GM18526 (cell line): ENCODE data around the gene LYPLAL1.

Source experiments
- POLR2A ChIP-seq: IDR thresholded peaks from 3 replicates; pipeline ENCODE4 v1.6.1; 2011; ENCODE audit not compliant: insufficient read length; ENCODE audit errors: extremely low read depth

Gene LYPLAL1

GRCh38 chr1:219155135-219155534 is 18.5 kb upstream of the LYPLAL1 start:
- no peak for TF ChIP-seq POLR2A

GRCh38 chr1:219159946-219160645 is 13.6 kb upstream of the LYPLAL1 start:
- no peak for TF ChIP-seq POLR2A

GRCh38 chr1:219160967-219161366 is 12.7 kb upstream of the LYPLAL1 start:
- no peak for TF ChIP-seq POLR2A

GRCh38 chr1:219161371-219161770 is 12.3 kb upstream of the LYPLAL1 start:
- TF ChIP-seq POLR2A = no peak

GRCh38 chr1:219163401-219163954 is 10.2 kb upstream of the LYPLAL1 start:
- TF ChIP-seq POLR2A = no peak

GRCh38 chr1:219171192-219171935 is 2.3 kb upstream of the LYPLAL1 start:
- no peak for TF ChIP-seq POLR2A

- no peak for TF ChIP-seq POLR2A
Measured at GRCh38 chr1:219172821-219173220, 857 bp upstream of the LYPLAL1 start.

GRCh38 chr1:219173434-219173757 is 282 bp upstream of the LYPLAL1 start:
- TF ChIP-seq POLR2A = no peak

GRCh38 chr1:219174460-219175211 is 958 bp downstream of the LYPLAL1 start:
- TF ChIP-seq POLR2A = no peak

- no peak for TF ChIP-seq POLR2A
Measured at GRCh38 chr1:219175212-219175564, 1.5 kb downstream of the LYPLAL1 start.

GRCh38 chr1:219176168-219176567 is 2.5 kb downstream of the LYPLAL1 start:
- no peak for TF ChIP-seq POLR2A

- no peak for TF ChIP-seq POLR2A
Measured at GRCh38 chr1:219177363-219177762, 3.7 kb downstream of the LYPLAL1 start.

GRCh38 chr1:219177940-219178339 is 4.3 kb downstream of the LYPLAL1 start:
- no peak for TF ChIP-seq POLR2A

- no peak for TF ChIP-seq POLR2A
Measured at GRCh38 chr1:219179293-219179692, 5.6 kb downstream of the LYPLAL1 start.

GRCh38 chr1:219184337-219184736 is 10.7 kb downstream of the LYPLAL1 start:
- TF ChIP-seq POLR2A = no peak
